Small intestine (tissue), 7 donors: ENCODE results near the gene SLC28A1. TPM values are rescaled to one million over a fixed set of nuclear protein-coding genes. Genes with fewer than 3 reads are reported as not detected.

Source experiments
- DNase-seq, 2 donors: peaks; one replicate each; pipeline versions ENCODE4 v3.0.0 to v3.0.0-alpha.2; 2013
- FAIRE-seq: peaks from 2 replicates; lab custom pipeline; 2012; peaks lifted over from hg19 to GRCh38; lab: Jason Lieb, UNC
- H3K27ac ChIP-seq, 3 donors: one replicate each; pipeline ENCODE4 v1.5.1; 2013; ENCODE audit warnings: low read length in 2 of 3, mild to moderate bottlenecking in 2 of 3, control low read depth in 1 of 3, inconsistent platforms in 1 of 3, low read depth in 1 of 3, moderate library complexity in 1 of 3
- H3K27me3 ChIP-seq, 3 donors: one replicate each; pipeline ENCODE4 v1.6.1; 2013; ENCODE audit warnings: low read length in 3 of 3, inconsistent platforms in 1 of 3; ENCODE audit not compliant: control insufficient read depth in 3 of 3, insufficient read depth in 3 of 3
- H3K36me3 ChIP-seq, 3 donors: one replicate each; pipeline ENCODE4 v1.6.1; 2013; ENCODE audit warnings: low read length in 3 of 3, inconsistent platforms in 1 of 3, low read depth in 1 of 3, mild to moderate bottlenecking in 1 of 3, moderate library complexity in 1 of 3; ENCODE audit not compliant: control insufficient read depth in 3 of 3, insufficient read depth in 2 of 3
- H3K4me1 ChIP-seq, 3 donors: one replicate each; pipeline ENCODE4 v1.6.1; 2013; ENCODE audit warnings: low read length in 2 of 3, inconsistent platforms in 1 of 3, low read depth in 1 of 3, mild to moderate bottlenecking in 1 of 3, moderate library complexity in 1 of 3; ENCODE audit not compliant: control insufficient read depth in 3 of 3, insufficient read depth in 2 of 3
- H3K4me3 ChIP-seq, 3 donors: one replicate each; pipeline ENCODE4 v1.5.1; 2013; ENCODE audit warnings: low read length in 3 of 3, control low read depth in 1 of 3, inconsistent platforms in 1 of 3, low read depth in 1 of 3, mild to moderate bottlenecking in 1 of 3, moderate library complexity in 1 of 3
- H3K9me3 ChIP-seq, 2 donors: one replicate each; pipeline ENCODE4 v1.6.1; 2013; ENCODE audit warnings: low read depth in 1 of 2, low read length in 1 of 2; ENCODE audit not compliant: control insufficient read depth in 2 of 2, insufficient read depth in 1 of 2
- WGBS, 3 donors: extraction: QIAGEN DNeasy Blood & Tissue Kit; methylation state at CpG; one replicate each; pipeline ENCODE4 v1.1.7; 2013; 5-methylcytosine and 5-hydroxymethylcytosine counted together
- polyA plus RNA-seq, 4 donors: library from polyadenylated mRNA; stranded (reverse) in 3 of 4; unstranded in 1 of 4; fragments of 200-250 nt in 3 of 4; fragments of 120-200 nt in 1 of 4; gene quantifications; one replicate each; pipeline versions ENCODE4 v1.2.1 to v1.2.3, GENCODE V29; 2013
- donor health status: healthy with polysubstance abuse.
- donor health status: control.
- donor health status: control.
- donor health status: Bipolar disorder and iron deficiency.
- donor health status: healthy.

The SLC28A1 gene
- polyA plus RNA-seq, 4 donors: 4.4 to 64.6 (median 31.2) TPM

DNA sequence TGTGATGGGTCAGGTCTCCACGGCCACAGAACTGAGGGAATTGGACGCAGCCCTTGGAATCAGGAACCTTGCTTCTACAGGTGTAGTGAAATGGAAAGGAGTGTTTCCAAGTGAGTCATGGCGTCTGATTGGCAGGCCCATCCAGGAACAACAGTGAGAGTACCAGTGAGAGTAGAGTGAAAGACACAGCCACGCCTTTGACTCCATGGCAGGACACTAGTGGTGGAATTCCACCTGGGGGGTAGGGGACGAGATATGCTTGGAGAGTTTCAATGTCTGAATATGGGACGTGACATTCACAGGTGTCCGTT lies 3.0 kb upstream of the SLC28A1 start:
- WGBS, 3 donors: 85 to 89% (median 87%) methylated on average over 7 of the region's 7 CpGs
- no peak for FAIRE-seq

DNA sequence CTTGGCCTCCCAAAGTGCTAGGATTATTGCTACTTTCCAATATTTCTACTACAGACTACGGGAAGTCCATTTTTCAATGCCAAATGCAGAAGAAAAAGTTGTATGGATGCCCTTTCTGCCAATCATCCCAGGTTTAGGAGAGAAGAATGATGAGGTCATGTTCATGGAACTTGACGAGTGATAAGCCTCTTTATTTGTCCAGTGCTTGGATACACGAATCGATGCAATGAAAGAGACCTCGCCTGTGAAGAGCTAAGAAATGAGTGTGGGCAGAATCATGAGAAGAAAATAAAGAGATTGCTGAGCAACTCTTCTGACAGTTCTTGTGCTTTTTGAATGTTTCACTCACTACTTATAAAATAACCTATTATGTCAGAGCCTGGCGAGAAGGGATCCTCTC lies 996 bp upstream of the SLC28A1 start:
- peaks cover 0 to 31% (median 4%) of the 10 kb centered on the region in 3 donors for H3K4me1 ChIP-seq
- DNase-seq (peak in 1 of 2 donors; percentile 54), FAIRE-seq (no peak)
- no peak overlapping the region for H3K4me3 ChIP-seq
- peak overlapping the region in 2 of 3 donors; percentile 72 to 81 for H3K27ac ChIP-seq
- no peaks in the 10 kb centered on the region for H3K9me3 ChIP-seq
- H3K36me3 ChIP-seq: peaks cover 0 to 5% (median 0%) of the 10 kb centered on the region in 3 donors
- WGBS, 3 donors: 50 to 77% (median 52%) methylated on average over 6 of the region's 6 CpGs
- peaks cover 0 to 2% (median 0%) of the 10 kb centered on the region in 3 donors for H3K27me3 ChIP-seq

More for the DNA sequence above, 3.0 kb upstream of the SLC28A1 start:
- H3K27me3 ChIP-seq: peaks cover 0 to 2% (median 0%) of the 10 kb centered on the region in 3 donors
- no peaks in the 10 kb centered on the region for H3K9me3 ChIP-seq
- no peak overlapping the region for H3K27ac ChIP-seq
- no peak overlapping the region for H3K4me3 ChIP-seq
- no peak for DNase-seq
- H3K4me1 ChIP-seq: peaks cover 0 to 22% (median 4%) of the 10 kb centered on the region in 3 donors
- no peaks in the 10 kb centered on the region for H3K36me3 ChIP-seq

DNA sequence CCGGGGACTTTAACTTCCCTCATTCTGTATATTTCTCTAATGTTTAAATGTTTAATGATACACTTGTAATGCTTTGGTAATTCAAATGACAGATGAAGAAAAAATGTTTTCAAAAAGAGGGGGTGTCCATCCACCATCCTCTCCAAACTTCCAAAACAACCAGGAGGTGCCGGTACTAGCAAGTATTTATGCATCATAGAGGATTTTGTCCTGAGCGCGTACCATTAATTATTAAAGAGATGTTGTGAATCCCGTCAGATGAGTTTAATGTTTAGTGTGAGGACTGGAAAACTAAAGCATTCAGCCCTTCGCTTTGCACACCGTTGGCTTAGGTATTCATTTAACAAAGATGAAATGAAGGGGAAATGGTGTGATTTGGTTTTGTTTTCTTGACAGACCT lies 1.3 kb downstream of the SLC28A1 start:
- peaks cover 0 to 22% (median 0%) of the 10 kb centered on the region in 3 donors for H3K36me3 ChIP-seq
- H3K9me3 ChIP-seq: peaks cover 0 to 4% of the 10 kb centered on the region in 2 donors
- DNase-seq (no peak), FAIRE-seq (no peak)
- 88 to 95% (median 89%) methylated on average over 7 of the region's 7 CpGs for WGBS, 3 donors
- H3K4me1 ChIP-seq: peaks cover 0 to 39% (median 4%) of the 10 kb centered on the region in 3 donors
- H3K27ac ChIP-seq: peak overlapping the region in 2 of 3 donors; percentile 86 to 89
- H3K27me3 ChIP-seq: peaks cover 0 to 2% (median 0%) of the 10 kb centered on the region in 3 donors
- peak overlapping the region in 1 of 3 donors; percentile 12 for H3K4me3 ChIP-seq

DNA sequence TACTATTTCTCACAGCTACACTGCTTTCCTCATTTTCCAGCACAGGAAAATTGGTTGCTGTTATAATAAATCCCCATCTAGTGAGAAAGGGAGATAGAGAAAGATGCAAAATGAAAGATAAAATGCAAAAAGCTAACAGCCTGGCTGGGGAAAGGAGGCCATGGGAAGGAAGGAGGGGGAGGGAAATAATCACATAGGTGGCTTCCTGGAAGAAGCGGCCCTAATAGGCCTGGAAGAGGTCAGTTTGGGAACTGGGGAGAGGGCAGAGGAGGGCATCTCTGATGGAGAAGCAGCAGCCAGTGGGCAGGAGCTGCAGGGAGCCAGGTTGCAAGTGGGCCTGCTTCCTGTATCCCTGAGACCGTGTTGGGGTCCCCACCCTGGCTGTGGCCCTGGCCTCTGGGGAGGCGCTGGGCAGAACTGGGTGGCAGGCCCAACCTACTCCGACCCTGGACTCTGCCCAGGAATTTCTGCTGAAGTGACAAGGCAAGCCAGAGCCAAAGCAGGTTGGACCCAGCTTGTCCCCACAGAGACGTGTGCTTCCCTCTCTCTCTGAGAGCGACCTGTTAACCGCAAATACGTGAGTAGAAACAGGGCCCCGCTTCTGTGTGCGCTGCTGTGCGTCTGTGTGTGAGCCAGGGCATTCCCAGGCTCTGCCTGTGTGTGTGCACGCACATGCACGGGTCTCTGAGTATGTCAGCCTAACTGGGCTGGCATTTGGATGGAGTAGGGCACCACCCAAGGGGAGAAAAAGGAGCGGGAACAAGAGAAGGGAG lies 1.9 kb downstream of the SLC28A1 start:
- H3K4me3 ChIP-seq: peak overlapping the region in 2 of 3 donors; percentile 44 to 60
- 38 to 80% (median 56%) methylated on average over 14 of the region's 14 CpGs for WGBS, 3 donors

DNA sequence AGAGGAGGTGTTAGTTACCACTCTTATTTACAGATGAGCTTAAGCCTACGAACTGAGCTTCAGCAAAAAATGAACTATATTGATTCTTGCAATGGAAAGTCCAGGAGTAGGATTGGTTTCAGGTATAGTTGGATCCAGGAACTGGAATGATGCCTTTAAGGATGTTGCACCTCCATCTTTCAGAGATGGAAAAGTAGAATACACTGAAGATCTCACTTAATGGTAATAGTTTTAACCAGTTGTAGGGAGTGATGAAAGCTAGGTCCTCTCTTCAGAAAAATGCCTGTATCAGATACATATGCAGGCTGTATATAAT lies 2.5 kb downstream of the SLC28A1 start:
- Histone ChIP-seq H3K9me3 (peaks cover 0 to 5% of the 10 kb centered on the region in 2 donors), H3K4me1 (peaks cover 0 to 49% (median 7%) of the 10 kb centered on the region in 3 donors), H3K4me3 (peak overlapping the region in 2 of 3 donors; percentile 44 to 60), H3K27ac (peak overlapping the region in 2 of 3 donors; percentile 88 to 89), H3K27me3 (peaks cover 0 to 2% (median 0%) of the 10 kb centered on the region in 3 donors), H3K36me3 (peaks cover 0 to 32% (median 0%) of the 10 kb centered on the region in 3 donors)
- DNase-seq (no peak), FAIRE-seq (no peak)
- WGBS, 3 donors: 62 to 78% (median 67%) methylated on average over 1 of the region's 1 CpG

More for the DNA sequence above, 1.9 kb downstream of the SLC28A1 start:
- Histone ChIP-seq H3K36me3 (peaks cover 0 to 27% (median 0%) of the 10 kb centered on the region in 3 donors), H3K27me3 (peaks cover 0 to 2% (median 0%) of the 10 kb centered on the region in 3 donors), H3K4me1 (peaks cover 0 to 45% (median 4%) of the 10 kb centered on the region in 3 donors), H3K9me3 (peaks cover 0 to 5% of the 10 kb centered on the region in 2 donors), H3K27ac (peak overlapping the region in 2 of 3 donors; percentile 88 to 89)
- FAIRE-seq: no peak
- DNase-seq: peak; percentile 84 to 91

DNA sequence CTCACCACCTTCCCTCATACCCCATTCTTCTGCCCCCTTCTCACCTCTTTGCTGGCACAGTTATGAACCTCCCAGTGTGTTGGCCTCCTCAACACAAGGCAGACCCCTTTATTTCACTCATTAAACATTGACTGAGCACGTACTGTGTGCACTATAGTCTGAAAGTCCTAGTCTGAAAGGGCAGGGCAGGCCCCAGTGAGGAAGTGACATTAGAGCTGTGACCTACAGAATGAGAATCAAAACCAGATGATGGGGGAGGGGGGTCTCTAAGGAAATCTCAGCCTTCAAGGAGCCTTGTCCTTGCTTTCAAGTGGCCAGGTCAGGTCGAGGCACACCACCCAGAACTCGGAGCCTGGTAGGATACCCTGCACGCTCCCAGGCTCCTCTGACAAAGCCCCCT lies 3.5 kb downstream of the SLC28A1 start:
- peak overlapping the region in 2 of 3 donors; percentile 88 to 89 for H3K27ac ChIP-seq
- 74 to 84% (median 78%) methylated on average over 4 of the region's 4 CpGs for WGBS, 3 donors
- peaks cover 0 to 5% of the 10 kb centered on the region in 2 donors for H3K9me3 ChIP-seq
- H3K4me1 ChIP-seq: peaks cover 0 to 53% (median 7%) of the 10 kb centered on the region in 3 donors
- H3K36me3 ChIP-seq: peaks cover 0 to 40% (median 0%) of the 10 kb centered on the region in 3 donors
- DNase-seq (peak; percentile 44 to 56), FAIRE-seq (no peak)
- H3K27me3 ChIP-seq: peaks cover 0 to 2% (median 0%) of the 10 kb centered on the region in 3 donors
- H3K4me3 ChIP-seq: peak overlapping the region in 2 of 3 donors; percentile 44 to 60

DNA sequence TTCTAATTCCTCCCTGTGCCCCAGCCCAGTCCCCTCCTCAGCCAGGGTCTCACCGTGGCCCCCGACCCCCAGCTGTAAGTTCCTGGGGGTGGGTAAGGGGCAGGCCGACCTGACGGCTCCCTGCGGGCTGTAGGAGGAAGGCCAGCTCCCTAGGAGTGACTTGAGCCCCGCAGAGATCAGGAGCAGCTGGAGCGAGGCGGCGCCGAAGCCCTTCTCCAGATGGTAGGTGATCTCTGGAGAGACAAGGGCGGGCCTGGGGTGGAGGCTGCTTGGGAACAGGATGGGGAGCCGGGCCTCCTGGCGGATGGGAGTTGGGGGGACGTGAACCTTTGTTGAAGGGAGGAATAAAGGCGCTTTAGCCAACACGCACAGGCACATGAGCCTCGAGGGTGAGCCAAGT lies 4.2 kb downstream of the SLC28A1 start:
- Histone ChIP-seq H3K4me1 (peaks cover 0 to 58% (median 7%) of the 10 kb centered on the region in 3 donors), H3K27ac (peak overlapping the region in 2 of 3 donors; percentile 88 to 89), H3K9me3 (peaks cover 0 to 5% of the 10 kb centered on the region in 2 donors), H3K27me3 (peaks cover 0 to 2% (median 0%) of the 10 kb centered on the region in 3 donors), H3K4me3 (peak overlapping the region in 2 of 3 donors; percentile 44 to 60), H3K36me3 (peaks cover 0 to 47% (median 0%) of the 10 kb centered on the region in 3 donors)
- 81 to 89% (median 86%) methylated on average over 17 of the region's 17 CpGs for WGBS, 3 donors
- DNase-seq (no peak), FAIRE-seq (no peak)

DNA sequence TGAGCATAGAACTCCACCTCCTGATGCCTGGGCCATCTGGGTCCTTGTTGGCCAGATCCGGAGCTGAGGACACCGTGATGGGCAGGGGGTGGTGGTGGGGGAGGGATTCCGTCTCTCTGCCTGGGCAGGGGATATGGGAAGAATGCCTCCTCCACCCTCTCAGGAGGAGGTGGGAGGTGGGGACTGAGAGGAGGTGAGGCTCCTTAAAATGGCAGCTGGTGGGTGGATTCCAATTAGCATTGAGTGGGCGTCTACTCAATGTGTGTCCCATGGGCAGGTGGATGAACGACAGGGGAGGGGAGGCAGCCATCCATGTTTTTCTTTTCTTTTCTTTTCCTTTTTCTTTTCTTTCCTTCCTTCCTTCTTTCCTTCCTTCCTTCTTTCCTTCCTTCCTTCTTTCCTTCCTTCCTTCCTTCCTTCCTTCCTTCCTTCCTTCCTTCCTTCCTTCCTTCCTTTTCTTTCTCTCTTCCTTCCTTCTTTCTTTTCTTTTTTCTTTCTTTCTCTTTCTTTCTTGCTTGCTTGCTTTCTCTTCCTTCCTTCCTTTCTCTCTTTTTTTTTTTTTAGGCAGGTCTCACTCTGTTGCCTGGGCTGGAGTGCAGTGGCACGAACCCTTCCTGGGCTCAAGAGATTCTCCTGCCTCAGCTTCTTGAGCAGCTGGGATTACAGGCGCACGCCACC lies 5.0 kb downstream of the SLC28A1 start:
- H3K27ac ChIP-seq: peak overlapping the region in 2 of 3 donors; percentile 52 to 89
- FAIRE-seq: no peak
- DNase-seq: no peak
- H3K4me3 ChIP-seq: no peak overlapping the region
- H3K27me3 ChIP-seq: peaks cover 0 to under 1% (median 0%) of the 10 kb centered on the region in 3 donors
- peaks cover 0 to 52% (median 3%) of the 10 kb centered on the region in 3 donors for H3K4me1 ChIP-seq
- peaks cover 0 to 5% of the 10 kb centered on the region in 2 donors for H3K9me3 ChIP-seq
- H3K36me3 ChIP-seq: peaks cover 0 to 55% (median 0%) of the 10 kb centered on the region in 3 donors
- WGBS, 3 donors: 78 to 91% (median 86%) methylated on average over 7 to 8 of the region's 8 CpGs
